DMS79 (cell line): ENCODE measurements around the gene BAG1.
A peak's percentile ranks its signal among the peaks of the same experiment; 100 is the strongest.

ENCODE experiments used
- DNase-seq: peaks from one replicate; lab custom pipeline; 2025; lab: John Stamatoyannopoulos, UW

Gene BAG1

DNA sequence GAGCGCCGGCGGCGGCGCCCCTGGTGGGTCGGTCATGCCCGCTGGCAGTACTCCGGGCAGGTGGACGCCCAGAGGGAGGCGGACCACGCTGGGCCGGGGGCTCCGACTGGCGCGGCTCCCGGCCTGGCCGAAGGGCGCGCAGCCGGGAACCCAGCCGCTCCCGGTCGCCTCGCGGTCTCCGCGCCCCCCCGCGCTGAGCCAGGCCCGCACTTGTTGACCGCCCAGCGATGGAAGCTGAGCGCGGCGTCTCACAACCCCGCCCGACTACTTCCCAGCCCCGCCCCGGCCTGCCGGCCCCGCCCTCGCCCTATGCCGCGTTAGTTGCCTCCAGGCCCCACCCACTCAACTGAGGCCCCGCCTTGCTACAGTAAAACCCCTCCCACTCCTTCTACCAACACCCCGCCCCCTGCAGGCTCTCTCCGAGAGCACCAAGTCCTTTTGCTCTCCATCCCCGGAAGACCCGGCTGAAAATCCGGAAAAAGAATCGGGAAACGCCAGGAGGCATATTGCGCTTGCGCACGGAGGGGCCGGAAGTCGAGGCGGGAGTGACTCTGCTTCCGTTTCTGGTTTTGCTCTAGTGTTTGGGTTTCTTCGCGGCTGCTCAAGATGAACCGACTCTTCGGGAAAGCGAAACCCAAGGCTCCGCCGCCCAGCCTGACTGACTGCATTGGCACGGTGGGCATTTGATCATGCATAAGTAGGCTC is at the start of gene BAG1, which contains the start of gene CHMP5:
Gene BAG1, minus strand, starts transcription at position 236 of the 705 bp plus-strand sequence.
Gene CHMP5, plus strand, starts transcription at position 577 of the 705 bp plus-strand sequence. Its CDS starts 30 bp downstream, at position 607.
- DNase-seq: peak; percentile 99

DNA sequence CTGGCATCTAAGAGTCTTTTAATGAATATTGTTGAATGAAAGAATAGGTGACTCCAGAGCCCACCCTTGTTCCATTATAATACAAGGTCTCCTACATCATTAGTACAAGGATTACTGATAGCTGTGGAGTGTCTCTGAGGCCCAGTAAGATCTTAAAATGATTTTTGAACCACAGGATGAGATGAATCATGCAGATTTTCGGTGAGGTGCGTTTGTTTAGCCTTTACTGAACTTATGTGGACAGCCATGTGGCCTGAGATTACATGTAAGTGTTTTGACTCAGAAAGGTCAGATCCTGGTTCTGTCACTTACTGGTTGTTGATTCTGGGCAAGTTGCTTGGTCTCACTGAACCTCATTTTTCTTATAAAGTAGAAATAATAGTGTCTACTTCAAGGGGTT is 47.4 kb upstream of the BAG1 start:
- DNase-seq: no peak

DNA sequence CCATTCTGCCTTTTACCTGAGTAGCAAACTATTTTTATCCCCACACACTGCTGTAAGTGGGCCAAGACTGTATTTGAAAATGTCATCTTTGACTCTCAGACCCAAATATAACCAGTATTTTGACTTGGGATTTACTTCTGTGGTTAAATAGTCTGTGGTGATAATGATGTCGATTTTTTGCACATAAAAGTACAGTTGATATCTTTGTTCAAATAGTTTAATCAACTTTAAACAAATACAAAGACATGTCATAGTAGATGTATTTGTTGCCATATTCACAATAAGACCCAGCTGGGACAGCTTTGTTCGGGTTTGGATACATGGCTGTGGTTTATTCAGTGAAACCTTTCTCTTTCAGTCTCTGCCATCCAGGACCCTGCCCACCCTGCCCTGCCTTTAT is 46.2 kb upstream of the BAG1 start:
- no peak for DNase-seq

DNA sequence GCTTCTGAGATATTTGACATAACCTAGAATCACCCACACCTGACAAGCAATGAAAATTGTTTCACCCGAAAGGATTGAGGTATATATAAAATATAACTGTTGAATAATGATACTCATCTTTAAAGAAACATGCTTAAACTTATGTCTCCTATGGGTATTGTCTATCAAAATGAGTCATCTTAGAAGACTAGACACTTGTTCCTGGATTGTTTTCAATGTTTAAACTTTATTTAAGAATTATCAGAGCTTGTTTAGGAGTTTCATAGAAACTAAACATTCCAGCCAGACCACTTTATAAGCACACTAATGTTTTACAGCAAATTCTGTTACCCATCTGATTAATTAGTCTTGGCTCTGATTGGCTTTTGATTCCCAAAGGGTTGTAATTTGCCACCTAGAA is 45.4 kb upstream of the BAG1 start:
- no peak for DNase-seq

DNA sequence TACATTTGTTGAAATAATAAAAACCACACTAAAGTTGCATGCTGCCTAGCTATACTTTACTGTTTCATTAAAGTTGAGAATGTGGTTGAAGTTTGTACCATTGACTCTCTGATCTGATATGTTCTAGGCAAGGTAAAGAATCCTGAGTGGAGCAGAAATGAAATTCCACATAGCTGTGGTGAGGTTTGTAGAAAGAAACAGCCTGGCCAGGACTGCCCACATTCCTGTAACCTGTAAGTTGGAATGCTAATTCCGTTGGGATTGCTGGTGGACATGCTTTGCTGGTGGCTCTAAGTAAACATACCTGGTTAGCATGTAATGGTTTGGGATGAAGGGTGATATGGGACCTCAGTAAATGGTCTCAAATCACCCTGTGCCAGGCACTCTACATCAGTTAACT is 42.6 kb upstream of the BAG1 start:
- DNase-seq: no peak

DNA sequence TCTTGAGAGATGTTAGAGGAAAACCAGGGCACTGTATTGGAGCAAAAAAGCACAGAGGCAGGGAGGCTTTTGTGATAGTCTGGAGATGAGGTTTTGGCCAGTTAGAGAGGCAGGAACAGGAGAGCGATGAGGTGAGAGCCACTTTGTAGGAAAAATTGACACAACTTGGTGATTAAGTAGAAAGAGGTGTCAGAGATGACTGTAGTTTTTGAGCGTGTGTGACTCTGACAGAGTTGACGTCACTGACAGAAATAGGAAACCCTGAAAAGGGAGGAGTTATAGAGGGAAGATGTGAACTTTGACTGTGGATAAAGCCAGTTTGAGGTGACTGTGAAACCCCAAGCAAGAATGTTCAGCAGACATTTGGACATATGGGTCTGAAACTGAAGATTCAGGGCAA is 41.5 kb upstream of the BAG1 start:
- DNase-seq: no peak

DNA sequence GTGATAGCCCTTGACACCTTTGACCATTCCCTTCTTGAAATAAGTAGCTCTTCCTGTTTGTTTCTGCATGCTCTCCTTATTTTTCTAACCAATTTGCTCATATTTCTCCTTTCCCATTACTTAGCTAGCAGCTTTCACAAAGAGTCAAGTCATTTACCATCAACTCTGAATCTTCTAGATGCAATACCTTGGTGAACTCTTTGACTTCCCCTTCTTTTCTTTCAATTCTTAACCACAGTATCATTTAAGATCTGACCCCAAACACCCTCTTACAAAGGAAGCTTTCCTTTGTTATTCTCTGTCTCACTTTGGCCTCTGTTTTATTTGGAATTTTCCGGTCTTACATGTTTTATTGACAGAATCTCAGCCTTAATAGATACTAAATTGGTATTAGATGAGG is 39.9 kb upstream of the BAG1 start:
- DNase-seq: no peak

DNA sequence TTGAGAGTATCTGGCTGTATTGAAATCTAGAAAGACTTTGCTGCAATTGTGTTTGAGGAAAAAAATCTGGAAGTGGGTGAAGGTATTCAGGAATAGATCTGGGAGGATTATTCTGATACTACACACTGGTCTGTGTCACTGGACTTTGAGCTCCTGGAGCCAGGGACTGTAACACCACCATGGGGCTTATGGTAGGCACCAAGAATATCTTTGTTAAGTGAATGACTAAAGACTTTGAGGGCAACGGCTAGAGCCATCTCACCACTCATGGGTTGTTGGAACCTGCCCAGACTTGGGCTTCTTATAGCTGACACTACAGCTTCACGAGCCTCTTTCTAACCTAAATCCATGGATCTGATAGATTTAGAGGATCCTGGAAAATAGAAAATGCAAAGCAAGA is 36.0 kb upstream of the BAG1 start:
- no peak for DNase-seq

DNA sequence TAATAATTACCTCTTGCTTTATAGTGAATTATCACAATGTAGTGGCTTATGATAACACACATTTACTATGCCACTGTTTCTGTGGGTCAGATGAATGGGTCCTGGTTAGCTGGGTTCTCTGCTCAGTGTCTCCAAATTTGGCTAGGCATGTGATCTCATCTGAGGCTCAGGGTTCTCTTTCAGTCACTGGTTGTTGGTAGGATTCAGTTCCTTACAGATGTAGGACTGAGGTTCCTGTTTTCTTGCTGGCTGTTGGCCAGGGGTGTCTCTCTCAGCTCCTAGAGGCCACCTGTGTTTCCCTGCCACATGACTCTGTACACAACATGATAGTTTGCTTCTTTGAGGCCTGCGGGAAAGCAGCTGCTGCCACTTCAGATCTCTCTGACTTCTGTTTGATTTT is 32.9 kb upstream of the BAG1 start:
- peak; percentile 70 for DNase-seq

DNA sequence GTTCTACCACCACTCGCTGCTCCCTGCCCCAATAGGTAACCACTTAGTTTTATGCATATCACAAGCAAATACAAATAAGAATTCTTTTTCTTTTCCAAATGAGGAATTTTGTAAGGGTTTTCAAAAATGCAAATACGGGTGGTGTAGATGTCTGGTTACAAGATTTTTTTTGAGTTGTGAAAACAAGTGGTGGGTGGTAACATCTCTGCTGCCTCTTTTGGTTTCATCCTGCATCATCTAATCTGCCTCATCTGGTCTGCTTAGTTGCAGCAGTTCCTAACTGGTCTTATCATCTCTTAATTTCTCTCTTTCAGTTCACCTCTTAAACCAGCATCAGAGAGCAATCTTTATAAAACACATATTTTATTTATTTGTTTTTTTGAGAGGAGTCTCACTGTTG is 31.1 kb upstream of the BAG1 start:
- DNase-seq: no peak

DNA sequence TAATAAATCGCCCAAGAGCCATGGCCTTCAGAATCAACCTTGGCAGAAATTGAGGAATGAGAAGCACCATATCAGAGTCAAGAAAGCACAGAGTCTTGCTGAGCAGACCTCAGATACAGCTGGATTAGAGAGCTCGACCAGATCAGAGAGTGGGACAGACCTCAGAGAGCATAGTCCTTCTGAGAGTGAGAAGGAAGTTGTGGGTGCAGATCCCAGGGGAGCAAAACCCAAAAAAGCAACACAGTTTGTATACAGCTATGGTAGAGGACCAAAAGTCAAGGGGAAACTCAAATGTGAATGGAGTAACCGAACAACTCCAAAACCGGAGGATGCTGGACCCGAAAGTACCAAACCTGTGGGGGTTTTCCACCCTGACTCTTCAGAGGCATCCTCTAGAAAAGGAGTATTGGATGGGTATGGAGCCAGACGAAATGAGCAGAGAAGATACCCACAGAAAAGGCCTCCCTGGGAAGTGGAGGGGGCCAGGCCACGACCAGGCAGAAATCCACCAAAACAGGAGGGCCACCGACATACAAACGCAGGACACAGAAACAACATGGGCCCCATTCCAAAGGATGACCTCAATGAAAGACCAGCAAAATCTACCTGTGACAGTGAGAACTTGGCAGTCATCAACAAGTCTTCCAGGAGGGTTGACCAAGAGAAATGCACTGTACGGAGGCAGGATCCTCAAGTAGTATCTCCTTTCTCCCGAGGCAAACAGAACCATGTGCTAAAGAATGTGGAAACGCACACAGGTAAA is 30.3 kb upstream of the BAG1 start:
- DNase-seq: no peak

DNA sequence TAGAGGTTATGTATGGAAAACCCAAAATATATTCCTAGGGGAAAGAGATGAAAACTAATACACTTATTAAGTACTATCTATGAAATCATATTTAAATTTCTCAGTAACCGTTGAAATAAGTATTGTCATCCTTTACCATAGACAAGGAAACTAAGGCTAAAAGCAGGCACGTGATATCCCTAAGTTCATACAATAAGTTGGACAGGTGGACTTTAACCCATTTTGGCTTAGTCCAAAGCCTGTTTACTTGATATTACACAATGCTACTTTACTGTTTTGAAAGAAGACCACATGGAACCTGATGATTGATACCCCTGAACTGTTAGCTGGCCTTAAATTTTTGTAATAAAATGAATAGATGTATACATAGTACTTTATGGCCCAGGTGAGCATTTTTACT is 29.3 kb upstream of the BAG1 start:
- DNase-seq: no peak

DNA sequence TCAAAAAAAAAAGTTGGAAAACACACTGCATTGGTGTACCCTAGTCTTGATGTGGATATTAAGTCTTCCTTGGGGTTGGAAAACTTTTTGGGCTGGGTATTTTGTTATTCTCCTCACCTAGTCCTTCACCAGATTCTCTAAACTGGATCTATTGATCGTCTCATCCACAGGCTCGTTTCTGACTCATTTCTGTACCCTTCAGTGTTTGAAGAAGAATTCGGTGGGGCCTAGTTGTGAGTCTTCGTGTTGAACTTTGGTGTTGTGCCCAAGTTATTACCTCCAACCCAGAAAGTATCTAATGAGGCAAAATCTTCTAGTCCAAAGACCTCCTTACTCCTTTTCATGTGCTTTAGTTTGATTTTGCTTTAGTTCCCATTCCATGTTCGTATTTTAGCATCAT is 27.4 kb upstream of the BAG1 start:
- no peak for DNase-seq

DNA sequence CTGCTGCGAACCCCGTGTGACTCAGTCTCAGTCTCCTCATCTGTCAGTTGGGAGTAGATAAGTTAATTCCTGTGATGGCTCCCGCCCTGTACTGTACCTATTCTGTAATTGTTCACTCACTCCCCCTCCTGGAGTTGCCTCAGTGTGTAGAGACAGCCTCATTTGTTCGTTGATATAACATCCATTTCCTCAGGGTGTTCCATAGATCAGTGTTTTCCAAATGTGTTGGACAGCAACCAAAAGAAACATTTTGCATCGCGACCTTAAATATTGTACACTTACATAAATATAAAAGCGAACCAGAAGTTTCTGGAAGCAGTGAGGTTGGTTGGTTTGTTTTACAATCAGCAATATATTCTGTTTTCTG is 26.5 kb upstream of the BAG1 start:
- no peak for DNase-seq

DNA sequence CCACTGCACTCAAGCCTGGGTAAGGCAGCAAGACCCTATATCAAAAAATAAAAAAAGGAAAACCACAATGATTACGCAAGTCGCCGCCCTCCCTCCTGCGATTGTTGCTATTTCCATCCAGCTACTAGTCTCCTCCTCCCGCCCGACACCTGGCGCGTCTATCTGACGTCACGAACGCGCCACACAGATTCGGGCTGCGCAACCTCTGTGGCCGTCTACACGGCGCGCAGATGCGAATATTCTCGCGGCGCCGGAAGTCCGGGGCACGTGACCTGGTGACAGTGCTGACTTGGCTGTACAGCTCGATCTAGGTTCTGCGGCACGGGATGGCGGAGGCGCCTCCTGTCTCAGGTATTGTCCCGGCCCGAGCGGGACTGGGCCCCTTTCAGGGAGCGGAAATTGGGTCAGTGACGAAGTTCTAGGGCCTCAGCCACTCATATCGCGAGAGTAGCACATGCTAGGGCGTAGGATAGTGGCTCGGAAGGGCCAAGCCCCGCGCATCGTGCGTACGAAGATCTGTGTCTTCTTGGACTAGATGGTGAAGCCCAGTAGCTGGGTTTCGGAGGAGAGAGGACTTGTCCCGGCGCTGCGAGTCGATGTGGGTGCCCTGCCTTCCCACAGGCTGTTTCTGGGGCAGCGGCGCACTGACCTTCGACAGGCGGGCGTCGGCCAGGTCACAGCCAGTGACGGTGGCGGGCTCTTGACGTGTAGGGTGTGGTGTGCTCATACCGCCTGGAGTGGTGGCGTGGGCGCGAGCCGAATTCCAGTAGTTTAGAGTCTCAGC is 25.9 kb upstream of the BAG1 start, which contains the start of gene NFX1:
Gene NFX1, plus strand, starts transcription at position 270 of the 784 bp plus-strand sequence. Its CDS starts 57 bp downstream, at position 327.
- DNase-seq: peak; percentile 94

DNA sequence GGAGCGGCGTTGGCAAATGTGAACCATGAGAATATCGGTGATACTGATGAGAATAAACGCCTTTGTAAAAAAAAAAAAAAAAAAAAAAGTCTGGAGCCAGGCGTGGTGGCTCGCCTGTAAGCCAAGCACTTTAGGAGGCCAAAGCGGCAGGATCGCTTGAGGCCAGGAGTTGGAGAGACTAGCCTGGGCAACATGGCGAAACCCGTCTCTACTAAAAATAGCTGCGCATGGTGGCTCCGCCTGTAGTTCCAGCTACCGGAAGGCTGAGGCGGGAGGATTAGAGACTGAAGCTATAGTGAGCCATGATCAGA is 25.4 kb upstream of the BAG1 start:
- DNase-seq: no peak

DNA sequence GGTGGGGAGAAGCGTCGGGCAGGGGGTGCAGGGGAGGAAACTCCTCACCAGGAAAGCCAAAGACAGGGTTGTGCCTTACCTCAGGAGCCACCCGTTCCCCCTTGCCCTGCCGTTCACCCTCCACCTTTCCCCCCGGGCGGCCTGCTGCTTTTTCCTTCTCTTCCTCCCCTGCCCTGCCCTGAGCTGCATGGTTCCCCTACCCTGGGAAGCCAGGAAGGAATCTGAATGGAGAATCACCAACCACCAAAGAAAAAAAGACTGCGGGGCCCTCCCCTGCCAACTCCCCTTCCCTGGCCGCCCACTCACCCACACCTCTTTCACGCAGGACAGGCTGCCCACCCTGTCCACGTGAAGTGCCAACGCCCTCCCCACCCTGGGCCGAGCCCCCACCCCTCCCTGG is 25.0 kb upstream of the BAG1 start:
- no peak for DNase-seq

DNA sequence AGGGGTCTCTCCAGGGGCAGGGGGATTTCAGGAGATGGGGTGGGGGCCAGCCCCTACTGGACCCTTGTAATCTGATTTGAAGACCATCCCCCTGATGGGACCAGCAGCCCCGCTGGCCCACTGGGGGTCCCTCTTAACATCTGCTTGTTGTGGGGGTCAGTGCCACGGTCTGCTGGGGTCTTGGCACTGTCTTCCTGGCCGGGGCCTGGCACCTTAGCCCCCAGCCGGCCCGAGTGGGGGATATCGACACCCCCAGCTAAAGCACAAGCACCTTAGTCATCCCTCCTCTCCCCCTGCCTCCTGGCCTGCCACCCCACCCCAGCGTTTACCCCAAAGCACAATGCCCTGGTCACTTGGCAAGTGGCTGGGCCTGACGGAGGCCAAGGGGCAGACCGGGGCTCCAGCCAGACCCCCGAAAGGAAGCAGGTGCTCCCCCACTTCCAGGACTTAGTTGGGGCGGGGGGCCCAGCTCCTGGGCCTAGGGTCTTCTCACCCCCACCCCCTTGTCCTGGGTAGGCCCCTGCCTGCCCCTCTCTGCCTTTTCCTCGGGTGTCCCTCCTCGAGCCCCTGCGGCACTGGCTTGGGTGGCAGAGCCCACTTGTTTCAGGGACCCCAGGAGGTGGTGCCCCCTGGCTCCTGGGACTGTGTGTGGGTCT is 24.4 kb upstream of the BAG1 start:
- DNase-seq: no peak

DNA sequence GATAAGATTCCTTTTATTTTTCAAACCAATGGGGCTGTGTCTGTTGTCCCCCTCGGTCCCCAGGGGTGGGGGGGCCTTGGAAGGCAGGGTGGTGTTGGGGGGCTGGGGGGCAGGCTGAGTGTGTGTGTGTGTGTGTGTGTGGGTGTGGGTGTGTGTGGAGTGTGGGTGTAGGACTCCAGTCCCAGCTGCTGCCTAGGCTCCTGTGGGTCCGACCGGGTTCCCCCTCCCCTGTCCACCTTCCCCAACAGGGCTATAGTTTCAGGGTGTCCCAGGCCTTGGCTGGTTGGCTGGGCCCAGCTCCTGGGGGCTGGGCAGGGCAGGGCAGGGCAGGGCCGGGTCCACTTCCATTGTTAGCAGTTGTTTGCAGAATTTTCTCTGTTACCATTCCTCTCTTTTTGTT is 23.7 kb upstream of the BAG1 start:
- no peak for DNase-seq

DNA sequence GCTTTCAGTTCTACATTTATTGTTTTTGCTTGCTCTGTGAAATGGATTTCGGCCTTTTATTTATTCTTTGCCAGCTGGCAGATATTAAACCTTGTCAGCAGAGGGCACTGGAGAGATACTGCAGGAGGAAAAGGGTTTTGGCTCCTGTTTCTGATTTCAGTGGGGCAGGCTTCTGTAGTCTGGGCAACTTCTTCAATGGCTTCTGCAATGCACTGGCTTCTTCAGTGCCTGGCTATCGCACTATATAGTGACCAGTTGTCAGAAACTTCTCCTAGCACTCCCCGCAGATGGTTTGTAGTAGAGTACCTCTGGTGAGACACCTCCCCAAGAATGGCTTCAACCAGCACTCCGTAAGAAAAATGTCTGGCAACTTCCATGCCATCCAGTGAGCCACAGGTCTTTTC is 22.6 kb upstream of the BAG1 start:
- peak; percentile 27 for DNase-seq

DNA sequence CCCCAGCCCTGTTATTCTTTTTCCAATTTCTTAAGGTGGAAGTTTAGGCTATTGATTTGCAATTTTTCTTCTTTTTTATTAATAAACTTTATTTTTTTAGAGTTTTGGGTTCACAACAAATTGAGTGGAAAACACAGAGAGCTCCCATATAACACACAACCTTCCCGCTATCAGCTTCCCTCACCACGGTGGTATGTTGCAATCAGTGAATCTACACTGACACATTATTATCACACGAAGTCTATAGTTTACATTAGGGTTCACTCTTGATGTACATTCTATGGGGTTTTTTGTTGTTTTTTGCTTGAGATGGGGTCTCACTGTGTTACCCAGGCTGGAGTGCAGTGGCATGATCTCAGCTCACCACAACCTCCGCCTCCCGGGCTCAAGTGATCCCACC is 21.0 kb upstream of the BAG1 start:
- DNase-seq: no peak

DNA sequence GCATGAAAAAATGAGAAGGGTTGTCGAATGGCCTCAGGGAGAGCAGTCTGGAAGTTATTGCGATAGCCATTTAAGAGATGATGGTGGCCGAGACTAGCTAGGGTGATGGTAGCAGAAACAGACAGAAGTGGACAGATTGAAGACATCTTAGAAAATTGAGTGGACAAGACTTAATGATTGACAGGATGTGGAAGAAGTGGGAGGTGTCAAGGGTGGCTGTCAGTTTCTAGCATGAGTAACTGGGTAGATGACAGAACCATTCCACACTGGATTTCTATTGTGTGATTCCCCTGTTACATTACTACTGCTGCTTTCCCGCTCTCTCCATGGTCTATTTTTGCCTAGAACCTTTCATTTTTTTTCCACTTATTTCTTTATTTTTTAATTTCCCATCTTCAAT is 13.0 kb upstream of the BAG1 start:
- DNase-seq: no peak

DNA sequence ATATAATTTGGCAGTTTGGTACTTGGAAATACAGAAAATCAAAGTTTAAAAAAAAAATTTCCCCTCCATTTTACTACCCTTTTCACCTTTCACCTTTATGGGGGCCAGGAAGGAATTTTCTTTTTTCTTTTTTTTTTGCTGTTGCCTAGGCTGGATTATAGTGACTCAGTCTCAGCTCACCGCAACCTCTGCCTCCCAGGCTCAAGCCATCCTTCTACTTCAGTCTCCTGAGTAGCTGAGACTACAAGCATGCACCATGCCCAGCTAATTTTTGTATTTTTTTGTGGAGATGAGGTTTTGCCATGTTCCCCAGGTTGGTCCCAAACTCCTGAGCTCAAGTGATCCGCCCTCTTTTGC is 9.4 kb upstream of the BAG1 start:
- no peak for DNase-seq
